Kidney epithelial cell (primary cell): ENCODE data around the gene KIRREL3. TPM values are rescaled to one million over a fixed set of nuclear protein-coding genes. Genes with fewer than 3 reads are reported as not detected.

Experiments used
- DNase-seq: peaks from one replicate; pipeline ENCODE4 v3.0.0-alpha.2; 2010; ENCODE audit warnings: low read depth
- H3K27me3 ChIP-seq: 2 replicates; pipeline ENCODE4 v1.6.0; 2011; ENCODE audit warnings: low read length; ENCODE audit not compliant: control insufficient read depth, insufficient read depth
- H3K36me3 ChIP-seq: 2 replicates; pipeline ENCODE4 v1.5.1; 2011; ENCODE audit warnings: low read length; ENCODE audit not compliant: control insufficient read depth, insufficient read depth
- H3K4me3 ChIP-seq: 2 replicates; pipeline ENCODE4 v1.5.1; 2011; ENCODE audit warnings: low read depth, mild to moderate bottlenecking, control low read depth, low read length
- total RNA-seq: library from RNA; depleted of rRNA; stranded (reverse); fragments of >200 nt; gene quantifications from 2 replicates; pipeline ENCODE4 v1.2.3, GENCODE V29; 2015
- TF ChIP-seq, protein P1 (sequence below): IDR thresholded peaks from 2 replicates; pipeline ENCODE4 v1.5.1; 2011; ENCODE audit warnings: mild to moderate bottlenecking, moderate library complexity, low read length, control low read depth, inconsistent platforms; ENCODE audit not compliant: insufficient read depth, poor library complexity, severe bottlenecking

The KIRREL3 gene
- total RNA-seq, 1 donor from 2014 or later, result 1.3 TPM

DNA sequence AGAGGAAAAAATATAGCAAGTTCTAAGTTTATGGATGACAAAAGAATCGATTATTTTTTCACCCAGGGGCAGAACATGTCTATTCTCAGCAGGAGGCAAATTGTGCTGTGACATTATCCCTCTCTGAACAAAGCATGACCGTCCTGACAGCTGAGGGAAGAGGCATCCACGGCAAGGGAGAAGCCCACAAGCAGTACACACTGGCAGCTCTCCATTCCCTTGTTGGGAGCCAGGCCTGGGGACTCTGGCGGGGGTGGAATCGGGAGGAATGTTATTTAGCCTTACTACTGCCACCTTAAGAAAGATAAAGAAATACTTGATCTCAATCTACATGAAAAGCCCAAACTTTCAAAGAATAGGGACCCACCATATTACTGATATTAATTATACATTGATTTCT, 3.4 kb downstream of the KIRREL3 start:
- Histone ChIP-seq H3K27me3 (no peaks in the 10 kb centered on the region), H3K36me3 (no peaks in the 10 kb centered on the region), H3K4me3 (no peak overlapping the region)
- DNase-seq, result no peak
- TF ChIP-seq, protein P1, sequence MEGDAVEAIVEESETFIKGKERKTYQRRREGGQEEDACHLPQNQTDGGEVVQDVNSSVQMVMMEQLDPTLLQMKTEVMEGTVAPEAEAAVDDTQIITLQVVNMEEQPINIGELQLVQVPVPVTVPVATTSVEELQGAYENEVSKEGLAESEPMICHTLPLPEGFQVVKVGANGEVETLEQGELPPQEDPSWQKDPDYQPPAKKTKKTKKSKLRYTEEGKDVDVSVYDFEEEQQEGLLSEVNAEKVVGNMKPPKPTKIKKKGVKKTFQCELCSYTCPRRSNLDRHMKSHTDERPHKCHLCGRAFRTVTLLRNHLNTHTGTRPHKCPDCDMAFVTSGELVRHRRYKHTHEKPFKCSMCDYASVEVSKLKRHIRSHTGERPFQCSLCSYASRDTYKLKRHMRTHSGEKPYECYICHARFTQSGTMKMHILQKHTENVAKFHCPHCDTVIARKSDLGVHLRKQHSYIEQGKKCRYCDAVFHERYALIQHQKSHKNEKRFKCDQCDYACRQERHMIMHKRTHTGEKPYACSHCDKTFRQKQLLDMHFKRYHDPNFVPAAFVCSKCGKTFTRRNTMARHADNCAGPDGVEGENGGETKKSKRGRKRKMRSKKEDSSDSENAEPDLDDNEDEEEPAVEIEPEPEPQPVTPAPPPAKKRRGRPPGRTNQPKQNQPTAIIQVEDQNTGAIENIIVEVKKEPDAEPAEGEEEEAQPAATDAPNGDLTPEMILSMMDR, result no peak

DNA sequence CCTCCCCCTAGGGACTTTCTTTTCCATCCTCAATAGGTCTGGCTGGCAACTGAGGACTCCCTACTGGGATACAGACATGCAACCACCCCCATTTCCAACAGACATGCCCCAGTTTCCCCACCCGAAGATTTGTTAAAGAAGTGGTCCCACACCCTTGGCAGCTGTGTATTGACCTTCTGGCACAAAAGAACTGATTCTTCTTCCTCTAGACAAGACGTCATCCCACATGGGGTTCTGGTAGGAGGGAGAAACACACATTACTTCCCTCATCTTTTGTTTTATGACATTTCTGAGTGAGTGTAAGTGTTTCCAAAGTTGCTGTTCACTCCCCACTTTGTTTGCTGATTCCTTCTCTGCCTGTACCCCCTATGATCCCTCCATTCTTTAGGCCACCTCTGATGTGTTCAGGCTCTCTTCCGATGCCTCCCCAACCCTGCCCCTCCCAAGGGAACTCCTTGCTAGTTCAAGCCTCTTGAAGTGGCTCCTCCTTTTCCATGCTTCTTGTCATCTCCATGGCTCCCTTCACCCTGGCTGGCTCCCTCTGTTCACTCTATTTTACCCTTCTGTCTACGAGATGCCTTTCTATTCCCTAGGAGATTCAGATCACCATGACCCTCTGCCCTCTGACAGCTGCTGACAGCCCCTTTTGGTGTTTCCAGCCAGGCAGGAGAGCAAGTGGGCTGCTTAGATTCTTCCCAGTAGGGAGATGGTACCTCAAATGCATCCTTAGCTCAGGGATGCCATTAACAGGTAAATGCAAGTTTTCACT, 4.3 kb downstream of the KIRREL3 start:
- H3K27me3 ChIP-seq, result no peaks in the 10 kb centered on the region
- DNase-seq, result no peak
- no peaks in the 10 kb centered on the region for H3K36me3 ChIP-seq
- TF ChIP-seq, protein P1, result no peak
- no peak overlapping the region for H3K4me3 ChIP-seq

- TF ChIP-seq, protein P1, result no peak
- H3K27me3 ChIP-seq, result no peaks in the 10 kb centered on the region
- H3K4me3 ChIP-seq, result no peak overlapping the region
- no peak for DNase-seq
- no peaks in the 10 kb centered on the region for H3K36me3 ChIP-seq
These were observed 7.0 kb downstream of the KIRREL3 start for GRCh38 chr11:126993599-126993998.

GRCh38 chr11:126992804-126993111, 7.8 kb downstream of the KIRREL3 start:
- Histone ChIP-seq H3K27me3 (no peaks in the 10 kb centered on the region), H3K4me3 (no peak overlapping the region), H3K36me3 (no peaks in the 10 kb centered on the region)
- TF ChIP-seq, protein P1, result no peak
- peak; percentile 77 for DNase-seq

DNA sequence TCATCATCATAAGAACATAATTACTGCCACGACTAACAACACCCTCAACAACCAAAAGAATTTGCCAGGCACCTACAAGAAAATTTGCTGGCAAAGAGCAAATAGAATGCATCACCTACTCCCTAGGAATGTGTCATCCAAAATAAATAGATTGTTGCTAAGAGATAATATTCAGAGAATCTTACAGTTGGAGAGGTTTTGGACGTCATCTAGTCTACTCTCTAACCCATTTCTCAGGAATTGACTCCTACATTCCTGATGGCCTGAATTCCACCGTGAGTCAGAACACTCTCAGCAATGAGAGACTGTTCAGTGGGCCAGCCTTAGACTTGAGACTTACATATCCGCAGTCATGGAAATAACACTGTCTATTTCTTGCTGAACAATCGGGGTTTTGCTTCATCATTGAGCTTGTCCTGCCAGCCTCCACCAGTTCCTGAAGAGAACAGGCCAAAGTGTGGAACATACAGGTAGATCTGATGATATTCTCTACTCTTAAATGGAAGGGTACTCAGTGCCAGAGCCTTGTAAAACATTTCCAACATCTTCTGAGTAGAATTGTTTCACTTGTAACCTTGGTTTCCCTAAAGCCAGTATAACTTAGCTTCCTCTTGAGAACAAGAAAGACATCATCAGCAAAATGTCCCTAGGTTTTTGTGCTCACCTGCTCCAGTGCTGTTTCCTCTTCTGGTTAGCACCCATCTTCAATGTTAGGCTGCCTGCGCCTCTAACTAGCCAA, 8.3 kb downstream of the KIRREL3 start:
- Histone ChIP-seq H3K27me3 (no peaks in the 10 kb centered on the region), H3K4me3 (no peak overlapping the region), H3K36me3 (no peaks in the 10 kb centered on the region)
- peak; percentile 93 for DNase-seq
- TF ChIP-seq, protein P1, result no peak

DNA sequence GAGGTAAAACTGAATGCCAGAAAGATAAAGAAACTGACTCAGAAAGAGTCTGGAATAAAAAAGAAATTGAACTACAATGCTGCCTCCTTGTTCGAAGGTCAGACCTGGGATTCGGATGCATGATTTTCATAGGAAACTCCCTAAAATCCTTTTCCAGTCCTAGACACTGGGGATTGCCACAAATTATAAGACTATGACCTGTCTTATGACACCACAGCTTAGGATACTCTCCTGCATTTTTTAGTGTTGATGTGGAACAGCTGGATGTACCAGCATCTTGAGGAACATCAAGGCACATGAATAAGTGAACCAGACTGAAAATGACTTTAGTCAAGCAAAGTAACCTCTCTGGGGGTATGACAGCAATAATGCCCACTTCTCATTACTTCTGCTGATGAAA, 9.0 kb downstream of the KIRREL3 start:
- no peak for DNase-seq
- Histone ChIP-seq H3K36me3 (no peaks in the 10 kb centered on the region), H3K4me3 (no peak overlapping the region), H3K27me3 (no peaks in the 10 kb centered on the region)
- TF ChIP-seq, protein P1, result no peak
